DOHH2 (cell line): ENCODE data around the gene OXLD1.

Experiments
- H3F3A ChIP-seq: fragments of 200-600 bp; sonication (generic), shearing (Covaris generic); 2 replicates; pipeline ENCODE4 v1.6.0; 2016; ENCODE audit warnings: antibody characterized with exemption, mild to moderate bottlenecking; ENCODE audit not compliant: control insufficient read depth, insufficient read depth
- H3K27ac ChIP-seq: fragments of 200-600 bp; sonication (generic); 2 replicates; pipeline ENCODE4 v1.5.1; 2014; ENCODE audit warnings: low read depth, mild to moderate bottlenecking, low read length, moderate library complexity
- H3K27me3 ChIP-seq: fragments of 200-600 bp; sonication (generic); 2 replicates; pipeline ENCODE4 v1.6.1; 2014; ENCODE audit warnings: mild to moderate bottlenecking, low read length, mixed read lengths; ENCODE audit not compliant: control insufficient read depth
- H3K36me3 ChIP-seq: fragments of 200-600 bp; sonication (generic); 2 replicates; pipeline ENCODE4 v1.6.1; 2014; ENCODE audit warnings: mild to moderate bottlenecking, low read length, moderate library complexity, mixed read lengths; ENCODE audit not compliant: control insufficient read depth
- H3K4me1 ChIP-seq: fragments of 200-600 bp; sonication (generic); 2 replicates; pipeline ENCODE4 v1.6.1; 2014; ENCODE audit warnings: mild to moderate bottlenecking, low read length, mixed read lengths; ENCODE audit not compliant: control insufficient read depth
- H3K4me2 ChIP-seq: fragments of 200-600 bp; sonication (generic); 2 replicates; pipeline ENCODE4 v1.6.0; 2014; ENCODE audit warnings: mild to moderate bottlenecking, low read length, moderate library complexity
- H3K4me3 ChIP-seq: fragments of 200-600 bp; sonication (generic); 2 replicates; pipeline ENCODE4 v1.5.1; 2014; ENCODE audit warnings: mild to moderate bottlenecking, low read length, mixed read lengths
- H3K79me2 ChIP-seq: fragments of 200-600 bp; sonication (generic); 2 replicates; pipeline ENCODE4 v1.6.1; 2014; ENCODE audit warnings: mild to moderate bottlenecking, low read length, mixed read lengths; ENCODE audit not compliant: control insufficient read depth
- H3K9me2 ChIP-seq: fragments of 200-600 bp; sonication (generic); replicated peaks from 2 replicates; pipeline ENCODE4 v1.6.1; 2014; ENCODE audit warnings: mild to moderate bottlenecking, low read length, mixed read lengths; ENCODE audit not compliant: control insufficient read depth
- H3K9me3 ChIP-seq: fragments of 200-600 bp; sonication (generic); 2 replicates; pipeline ENCODE4 v1.6.1; 2014; ENCODE audit warnings: antibody characterized with exemption, low read length, mixed read lengths; ENCODE audit not compliant: control insufficient read depth, insufficient read depth
- H4K20me1 ChIP-seq: fragments of 200-600 bp; sonication (generic); 2 replicates; pipeline ENCODE4 v1.6.0; 2014; ENCODE audit warnings: low read depth, mild to moderate bottlenecking, antibody characterized with exemption, low read length, moderate library complexity; ENCODE audit not compliant: control insufficient read depth, insufficient read depth
- CTCF ChIP-seq: fragments of 200-600 bp; sonication (generic); IDR thresholded peaks from one replicate; pipeline ENCODE4 v1.5.1; 2014; ENCODE audit warnings: antibody characterized with exemption, mild to moderate bottlenecking, low read depth, low read length; ENCODE audit not compliant: poor library complexity, severe bottlenecking
- EZH2phosphoT487 ChIP-seq: fragments of 200-600 bp; sonication (generic); IDR thresholded peaks from 2 replicates; pipeline ENCODE4 v1.6.1; 2017; ENCODE audit warnings: borderline replicate concordance, mild to moderate bottlenecking, antibody characterized with exemption, low read length, moderate library complexity, mixed read lengths

OXLD1 gene

GRCh38 chr17:81701288-81702071, 35.1 kb upstream of the OXLD1 start:
- peak overlapping the region; percentile 89 for H3K4me3 ChIP-seq
- peaks cover 5% of the 10 kb centered on the region; the same call in 1 of the 2 replicates for H3F3A ChIP-seq
- H3K9me2 ChIP-seq, result no peaks in the 10 kb centered on the region
- H3K4me2 ChIP-seq, result peak overlapping the region; percentile 69
- no peak for TF ChIP-seq CTCF
- no peak for TF ChIP-seq EZH2phosphoT487
- H3K79me2 ChIP-seq, result peaks cover 90% of the 10 kb centered on the region
- H3K36me3 ChIP-seq, result peaks cover 90% of the 10 kb centered on the region
- H3K9me3 ChIP-seq, result no peaks in the 10 kb centered on the region
- H3K27me3 ChIP-seq, result no peaks in the 10 kb centered on the region
- H3K4me1 ChIP-seq, result peaks cover 22% of the 10 kb centered on the region
- H3K27ac ChIP-seq, result peak overlapping the region; percentile 79
- H4K20me1 ChIP-seq, result peaks cover 17% of the 10 kb centered on the region; the same call in 1 of the 2 replicates

GRCh38 chr17:81700353-81701287, 34.2 kb upstream of the OXLD1 start:
- Histone ChIP-seq H3K4me2 (peak overlapping the region; percentile 69), H3K4me1 (peaks cover 22% of the 10 kb centered on the region), H3K9me3 (no peaks in the 10 kb centered on the region), H3F3A (peaks cover 5% of the 10 kb centered on the region; the same call in 1 of the 2 replicates), H3K27ac (no peak overlapping the region), H3K36me3 (peaks cover 90% of the 10 kb centered on the region), H3K4me3 (peak overlapping the region; percentile 89), H3K27me3 (no peaks in the 10 kb centered on the region), H4K20me1 (peaks cover 17% of the 10 kb centered on the region; the same call in 1 of the 2 replicates), H3K9me2 (no peaks in the 10 kb centered on the region), H3K79me2 (peaks cover 86% of the 10 kb centered on the region)
- TF ChIP-seq CTCF, result no peak
- TF ChIP-seq EZH2phosphoT487, result no peak

GRCh38 chr17:81697261-81698044, 31.0 kb upstream of the OXLD1 start:
- Histone ChIP-seq H3K79me2 (peaks cover 62% of the 10 kb centered on the region), H3K4me1 (peaks cover 15% of the 10 kb centered on the region), H3F3A (peaks cover 5% of the 10 kb centered on the region; the same call in 1 of the 2 replicates), H3K9me3 (no peaks in the 10 kb centered on the region), H3K9me2 (no peaks in the 10 kb centered on the region), H3K27ac (no peak overlapping the region), H3K36me3 (peaks cover 93% of the 10 kb centered on the region), H3K27me3 (no peaks in the 10 kb centered on the region), H3K4me3 (no peak overlapping the region), H4K20me1 (peaks cover 14% of the 10 kb centered on the region; the same call in 1 of the 2 replicates), H3K4me2 (no peak overlapping the region)
- TF ChIP-seq CTCF (no peak), EZH2phosphoT487 (no peak)
